Measurements from ENCODE around the gene SPATA1.
"Not testable (repeated sequence)": the region's sequence is repeated elsewhere in the genome, so short reads cannot be mapped to it uniquely, and the experiment has no call there.

The SPATA1 gene, protein sequence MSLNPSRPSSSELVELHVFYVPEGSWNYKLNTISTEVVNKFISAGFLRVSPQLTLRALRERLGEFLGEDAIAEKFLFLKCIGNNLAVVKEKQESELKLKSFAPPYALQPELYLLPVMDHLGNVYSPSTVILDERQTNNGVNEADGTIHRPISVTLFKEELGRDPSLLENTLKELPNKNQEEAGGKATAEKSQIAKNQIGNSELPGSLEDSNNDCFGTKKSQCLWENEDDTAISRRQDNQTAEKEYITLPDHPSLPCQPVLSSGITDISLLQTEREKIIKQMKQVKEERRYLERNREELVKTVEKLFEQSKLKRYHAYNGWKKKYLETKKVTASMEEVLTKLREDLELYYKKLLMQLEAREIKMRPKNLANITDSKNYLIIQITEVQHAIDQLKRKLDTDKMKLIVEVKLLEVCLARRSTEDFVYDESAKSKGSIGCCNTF

GRCh38 chr1:84506002-84506728 is at the start of gene SPATA1, which contains the start of gene GNG5:
Gene SPATA1 (plus strand): TSS chr1:84506386. CDS start chr1:84516360, 9,974 bp downstream.
Gene GNG5 (minus strand): TSS chr1:84506581. CDS start chr1:84506091, 490 bp downstream.
- DNase-seq = peak; percentile 96

- DNase-seq = no peak
Measured at GRCh38 chr1:84462118-84462517, 44.1 kb upstream of the SPATA1 start.

DNA sequence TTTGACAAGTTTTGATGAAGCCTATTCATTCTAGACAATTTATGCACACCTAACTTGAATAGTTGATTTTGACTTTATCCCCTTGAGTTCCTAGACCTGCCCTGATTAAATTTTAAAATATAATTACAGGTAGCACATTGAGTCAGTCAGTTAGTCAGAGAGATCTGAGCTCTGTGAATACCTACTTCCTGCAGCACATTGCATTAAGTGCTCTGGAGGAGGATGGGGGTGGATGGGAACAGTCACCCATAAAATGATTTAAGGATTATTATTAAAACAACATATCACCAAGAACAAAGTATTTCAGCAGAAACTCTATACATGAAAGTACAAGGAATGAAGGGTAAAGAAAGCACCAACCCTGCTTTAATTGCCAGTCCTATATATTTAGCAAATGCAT is 38.9 kb upstream of the SPATA1 start:
- no peak for DNase-seq

- no peak for DNase-seq
Measured at GRCh38 chr1:84476225-84476624, 30.0 kb upstream of the SPATA1 start.

DNA sequence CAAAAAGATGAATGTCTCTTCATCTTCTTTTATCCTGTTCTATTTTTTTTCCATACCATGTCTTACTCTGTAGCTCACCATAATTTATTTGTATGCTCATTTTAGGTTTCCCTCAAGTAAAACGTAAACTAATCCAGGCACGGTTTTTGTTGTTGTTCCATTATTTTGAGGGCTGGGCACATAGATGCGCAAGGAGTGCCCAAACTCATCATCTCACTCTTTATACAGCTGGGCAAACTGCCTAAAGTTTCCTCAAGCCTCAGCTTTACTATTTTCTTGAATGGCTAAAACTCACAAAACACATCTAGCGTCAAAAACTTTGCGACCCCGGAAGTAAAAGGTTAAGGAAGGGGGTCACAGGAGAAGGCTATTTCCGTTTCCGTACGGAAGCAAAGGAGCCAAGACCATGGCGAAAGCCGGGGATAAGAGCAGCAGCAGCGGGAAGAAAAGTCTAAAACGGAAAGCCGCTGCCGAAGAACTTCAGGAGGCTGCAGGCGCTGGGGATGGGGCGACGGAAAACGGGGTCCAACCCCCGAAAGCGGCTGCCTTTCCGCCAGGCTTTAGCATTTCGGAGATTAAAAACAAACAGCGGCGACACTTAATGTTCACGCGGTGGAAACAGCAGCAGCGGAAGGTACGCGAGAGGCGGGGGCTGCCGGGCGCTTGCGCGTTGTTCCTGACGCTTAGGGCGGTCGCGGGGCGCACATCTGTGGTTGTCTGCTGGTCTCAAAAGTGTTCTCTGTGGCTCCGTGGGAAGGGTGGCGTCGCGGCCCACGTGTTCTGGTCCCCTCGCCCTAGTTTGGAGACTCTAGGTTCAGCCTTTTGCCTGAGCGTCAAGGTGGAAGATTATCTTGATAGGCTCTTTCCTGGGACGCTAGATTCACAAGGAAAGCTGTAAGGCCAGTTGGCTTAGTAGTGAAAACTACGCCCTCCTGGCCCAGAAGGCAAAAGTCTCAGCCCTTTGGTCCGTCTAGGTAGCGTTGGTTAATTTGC is 27.0 kb upstream of the SPATA1 start, which contains the start of gene RPF1:
Gene RPF1 (plus strand): TSS at position 391 of the 993 bp plus-strand sequence. CDS start 16 bp downstream, at position 407.
- DNase-seq = peak; percentile 86

DNA sequence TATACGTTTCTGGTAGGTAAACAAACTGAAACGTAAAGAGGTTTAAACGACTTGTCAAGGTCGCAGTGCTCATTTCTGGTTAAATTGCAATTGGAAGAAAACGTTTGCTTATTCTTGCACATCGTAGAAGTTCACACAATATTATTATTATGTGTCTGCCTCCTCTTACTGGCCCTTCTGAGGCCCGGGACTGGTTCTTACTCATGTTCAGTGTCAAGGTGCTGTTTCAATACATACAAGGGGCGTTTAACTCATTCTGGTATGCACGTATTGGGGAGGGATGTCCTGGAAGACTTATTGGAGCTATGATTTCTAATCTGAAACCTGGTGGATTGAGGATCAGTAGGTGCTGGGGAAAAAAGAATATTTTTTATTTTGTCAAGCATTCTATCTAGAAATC is 26.2 kb upstream of the SPATA1 start:
- DNase-seq = no peak

DNA sequence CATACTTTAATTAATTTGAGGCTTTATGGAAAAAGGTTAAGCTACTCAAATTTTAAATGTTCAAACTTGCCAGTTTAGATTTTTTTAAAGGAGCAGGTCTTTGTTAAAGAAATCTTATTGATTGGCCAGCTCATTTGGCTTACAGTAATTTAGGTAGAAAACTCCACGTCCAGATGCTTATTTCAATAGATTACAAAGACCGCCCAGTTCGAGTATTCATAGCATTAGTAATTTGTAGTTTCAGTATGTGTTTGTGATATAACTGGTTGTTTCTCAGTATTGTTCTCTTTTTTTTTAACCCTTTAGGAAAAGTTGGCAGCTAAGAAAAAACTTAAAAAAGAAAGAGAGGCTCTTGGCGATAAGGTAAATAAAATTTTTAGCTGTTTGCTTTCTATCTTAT is 25.5 kb upstream of the SPATA1 start:
- no peak for DNase-seq

DNA sequence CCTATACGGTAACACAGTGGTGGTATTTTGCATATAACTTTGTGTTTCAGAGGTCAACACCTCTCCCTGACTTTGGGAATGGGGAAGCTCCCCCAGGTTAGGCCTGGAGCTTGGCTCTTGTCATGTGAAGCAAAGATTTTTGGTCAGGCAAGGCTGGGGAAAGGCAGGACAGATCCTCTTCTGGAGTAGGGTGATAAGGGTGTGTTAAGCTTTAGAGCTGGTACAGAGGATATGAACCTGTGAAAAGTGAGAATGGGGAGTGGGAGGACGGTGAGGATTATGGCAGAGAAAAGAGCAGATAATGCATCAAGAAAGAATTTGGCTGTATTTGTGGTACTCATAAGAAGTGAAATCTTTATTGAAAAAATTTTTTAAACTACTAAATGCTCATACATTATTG is 24.9 kb upstream of the SPATA1 start:
- no peak for DNase-seq

DNA sequence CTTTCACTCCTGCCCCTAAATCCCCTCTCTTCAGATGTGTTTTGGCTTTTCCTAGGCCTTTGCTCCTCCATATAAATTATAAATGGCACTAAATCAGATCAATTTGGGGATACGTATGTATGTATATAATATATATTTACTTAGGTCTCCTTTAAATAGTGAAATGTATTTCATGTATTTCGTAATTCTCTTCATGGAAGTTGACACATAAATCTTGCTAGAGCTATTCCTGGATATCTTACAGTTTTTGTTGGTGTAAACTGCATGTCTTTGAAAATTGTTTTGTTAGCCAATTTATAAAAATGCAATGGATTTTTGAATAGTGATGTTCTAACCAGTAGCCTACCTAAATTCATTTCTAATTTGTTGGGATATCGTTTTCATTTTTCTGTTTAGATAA is 18.1 kb upstream of the SPATA1 start:
- no peak for DNase-seq

DNA sequence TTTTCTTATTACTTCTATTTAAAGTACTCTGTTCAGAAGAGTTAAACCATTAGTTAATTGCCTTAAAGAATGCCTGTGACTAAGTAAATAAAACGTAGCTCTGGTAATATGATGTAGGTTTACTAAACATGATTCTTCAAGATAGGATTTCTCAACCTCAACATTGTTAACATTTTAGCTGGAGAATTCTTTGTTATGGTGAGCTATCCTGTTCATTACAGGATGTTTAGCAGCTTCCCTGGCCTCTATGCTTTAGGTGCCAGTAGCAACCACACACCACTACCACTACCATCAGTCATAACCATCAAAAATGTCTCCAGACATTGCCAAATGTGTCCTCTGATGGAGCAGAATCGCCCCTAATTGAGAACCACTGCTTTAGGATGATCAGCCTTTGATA is 16.4 kb upstream of the SPATA1 start:
- no peak for DNase-seq

- DNase-seq = peak; percentile 4
Measured at GRCh38 chr1:84492726-84493125, 13.5 kb upstream of the SPATA1 start.

GRCh38 chr1:84493747-84494146 is 12.4 kb upstream of the SPATA1 start:
- DNase-seq = no peak

GRCh38 chr1:84496498-84496897 is 9.7 kb upstream of the SPATA1 start:
- no peak for DNase-seq

DNA sequence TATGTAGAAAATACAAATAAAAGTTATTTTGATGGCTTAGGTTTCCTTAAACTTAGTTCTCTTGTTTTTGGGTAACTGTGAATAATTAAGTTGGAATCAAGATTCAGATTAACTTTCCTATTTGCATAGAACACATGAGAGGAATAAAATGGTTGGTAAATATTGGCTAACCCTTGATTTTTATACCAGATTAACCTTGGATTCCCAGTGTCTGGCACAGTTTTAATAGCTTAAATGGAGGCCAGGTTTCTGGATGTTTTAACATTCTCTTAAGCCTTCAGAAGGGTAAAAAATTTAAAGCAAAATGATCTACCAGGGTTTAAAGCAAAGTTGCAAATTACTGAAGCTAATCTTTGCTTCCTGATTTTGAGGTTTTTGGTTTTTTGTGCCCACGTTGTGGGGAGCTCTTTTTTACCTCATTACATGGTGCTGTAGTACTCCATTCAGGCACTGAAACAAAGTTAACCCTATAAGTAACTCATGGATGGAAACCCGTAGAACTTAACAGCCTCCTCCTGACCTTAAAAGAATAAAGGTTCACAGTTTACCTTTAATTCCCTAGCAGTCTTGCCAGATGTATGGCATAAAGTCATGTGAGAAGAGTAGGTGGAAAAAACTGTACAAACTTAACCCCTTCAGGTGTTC is 8.4 kb upstream of the SPATA1 start:
- no peak for DNase-seq

- no peak for DNase-seq
Measured at GRCh38 chr1:84502927-84503326, 3.3 kb upstream of the SPATA1 start.

- peak; percentile 79 for DNase-seq
Measured at GRCh38 chr1:84504580-84505492, 1.4 kb upstream of the SPATA1 start.

- peak; percentile 58 for DNase-seq
Measured at GRCh38 chr1:84505493-84506001, 639 bp upstream of the SPATA1 start.

- no peak for DNase-seq
Measured at GRCh38 chr1:84506729-84507453, 705 bp downstream of the SPATA1 start.

DNA sequence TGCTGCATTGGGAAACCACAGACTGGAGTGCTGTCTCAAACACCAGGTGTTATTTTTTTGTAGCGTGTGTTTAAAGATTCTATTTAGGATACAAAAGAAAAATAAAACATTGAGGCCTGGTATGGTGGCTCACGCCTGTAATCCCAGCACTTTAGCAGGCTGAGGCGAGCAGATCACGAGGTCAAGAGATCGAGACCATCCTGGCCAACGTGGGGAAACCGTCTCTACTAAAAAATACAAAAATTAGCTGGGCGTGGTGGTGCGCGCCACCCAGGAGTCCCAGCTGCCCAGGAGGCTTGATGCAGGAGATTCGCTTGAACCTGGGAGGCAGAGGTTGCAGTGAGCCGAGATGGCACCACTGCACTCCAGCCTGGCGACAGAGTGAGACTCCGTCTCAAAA is 1.7 kb downstream of the SPATA1 start:
- DNase-seq = not testable (repeated sequence)

DNA sequence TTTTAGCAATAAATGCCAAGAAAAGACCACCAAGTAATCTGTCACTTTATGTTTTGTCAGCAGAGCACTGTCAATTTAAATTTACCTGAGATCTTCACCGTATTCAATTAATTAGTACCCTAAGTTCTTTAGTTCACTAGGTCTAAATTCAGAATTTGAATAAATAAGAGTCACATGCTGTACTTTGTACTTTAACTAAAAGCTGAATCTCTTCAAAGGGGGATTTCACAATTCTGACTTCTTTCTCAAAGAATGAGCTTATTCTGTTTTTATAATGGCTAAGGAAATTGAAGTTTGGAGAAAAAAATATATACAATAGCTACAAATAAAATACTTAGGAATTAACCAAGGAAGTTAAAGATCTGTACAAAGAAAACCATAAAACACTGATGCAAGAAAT is 2.3 kb downstream of the SPATA1 start:
- DNase-seq = no peak
